OCI-LY3 (cell line): ENCODE results near the gene CRAMP1.

Experiments used
- H2AFZ ChIP-seq: fragments of 200-600, 300-600 bp; shearing (Covaris generic); 2 replicates; pipeline ENCODE4 v1.6.0; 2014; ENCODE audit warnings: antibody characterized with exemption, low read depth, low read length
- H3K27ac ChIP-seq: fragments of 200-600, 300-600 bp; sonication (generic); 2 replicates; pipeline ENCODE4 v1.5.1; 2014; ENCODE audit warnings: mild to moderate bottlenecking, low read length, moderate library complexity, mixed read lengths
- H3K27me3 ChIP-seq: fragments of 200-600, 300-600 bp; sonication (generic); 2 replicates; pipeline ENCODE4 v1.6.1; 2014; ENCODE audit warnings: low read depth, low read length, mixed read lengths
- H3K36me3 ChIP-seq: fragments of 200-600, 300-600 bp; sonication (generic); replicated peaks from 2 replicates; pipeline ENCODE3; 2014; ENCODE audit warnings: low read depth, low read length, mixed read lengths
- H3K4me1 ChIP-seq: fragments of 300-600, 200-600 bp; sonication (generic); 2 replicates; pipeline ENCODE4 v1.6.1; 2014; ENCODE audit warnings: low read length, mixed read lengths
- H3K4me2 ChIP-seq: fragments of 200-600, 300-600 bp; sonication (generic); 2 replicates; pipeline ENCODE4 v1.6.1; 2014; ENCODE audit warnings: low read length, mixed read lengths
- H3K4me3 ChIP-seq: fragments of 300-600, 200-600 bp; sonication (generic); 2 replicates; pipeline ENCODE4 v1.5.1; 2014; ENCODE audit warnings: antibody characterized with exemption, mild to moderate bottlenecking, low read length, moderate library complexity
- H3K79me2 ChIP-seq: fragments of 300-600, 200-600 bp; shearing (Covaris generic); 2 replicates; pipeline ENCODE4 v1.6.1; 2014; ENCODE audit warnings: mild to moderate bottlenecking, low read length, mixed read lengths
- H3K9ac ChIP-seq: fragments of 300-600, 200-600 bp; shearing (Covaris generic); 2 replicates; pipeline ENCODE4 v1.6.0; 2014; ENCODE audit warnings: mild to moderate bottlenecking, low read length, moderate library complexity
- H3K9me3 ChIP-seq: fragments of 200-600, 300-600 bp; shearing (Covaris generic); 2 replicates; pipeline ENCODE4 v1.6.1; 2014; ENCODE audit warnings: low read length, mixed read lengths; ENCODE audit not compliant: insufficient read depth
- H4K20me1 ChIP-seq: fragments of 200-600, 300-600 bp; sonication (generic); 2 replicates; pipeline ENCODE4 v1.6.1; 2016; ENCODE audit warnings: low read length, mixed read lengths; ENCODE audit not compliant: insufficient read depth
- CTCF ChIP-seq: fragments of 200-600, 300-600 bp; sonication (generic); IDR thresholded peaks from 2 replicates; pipeline ENCODE4 v1.5.1; 2014; ENCODE audit warnings: antibody characterized with exemption, low read length, low read depth
- EZH2phosphoT487 ChIP-seq: fragments of 200-600 bp; shearing (Covaris generic); IDR thresholded peaks from 2 replicates; pipeline ENCODE4 v1.6.1; 2018; ENCODE audit warnings: antibody characterized with exemption, mixed run types, low read depth

Gene CRAMP1

GRCh38 chr16:1626327-1626726 lies 14.2 kb downstream of the CRAMP1 start:
- no peak for TF ChIP-seq EZH2phosphoT487
- TF ChIP-seq CTCF: no peak
- H3K9me3 ChIP-seq: no peaks in the 10 kb centered on the region
- H3K27me3 ChIP-seq: no peaks in the 10 kb centered on the region
- peaks cover 12% of the 10 kb centered on the region for H4K20me1 ChIP-seq
- no peaks in the 10 kb centered on the region for H3K4me1 ChIP-seq
- H3K79me2 ChIP-seq: peaks cover 96% of the 10 kb centered on the region
- no peak overlapping the region for H3K9ac ChIP-seq
- no peak overlapping the region for H3K4me3 ChIP-seq
- H2AFZ ChIP-seq: no peak overlapping the region
- H3K4me2 ChIP-seq: no peak overlapping the region
- peaks cover 25% of the 10 kb centered on the region for H3K36me3 ChIP-seq
- H3K27ac ChIP-seq: no peak overlapping the region

GRCh38 chr16:1626776-1627175 lies 14.6 kb downstream of the CRAMP1 start:
- Histone ChIP-seq H3K9me3 (no peaks in the 10 kb centered on the region), H3K36me3 (peaks cover 27% of the 10 kb centered on the region), H3K4me1 (no peaks in the 10 kb centered on the region), H3K9ac (no peak overlapping the region), H3K79me2 (peaks cover 96% of the 10 kb centered on the region), H3K4me2 (no peak overlapping the region), H3K4me3 (no peak overlapping the region), H3K27me3 (no peaks in the 10 kb centered on the region), H3K27ac (no peak overlapping the region), H4K20me1 (peaks cover 9% of the 10 kb centered on the region), H2AFZ (no peak overlapping the region)
- TF ChIP-seq CTCF: no peak
- TF ChIP-seq EZH2phosphoT487: no peak

DNA sequence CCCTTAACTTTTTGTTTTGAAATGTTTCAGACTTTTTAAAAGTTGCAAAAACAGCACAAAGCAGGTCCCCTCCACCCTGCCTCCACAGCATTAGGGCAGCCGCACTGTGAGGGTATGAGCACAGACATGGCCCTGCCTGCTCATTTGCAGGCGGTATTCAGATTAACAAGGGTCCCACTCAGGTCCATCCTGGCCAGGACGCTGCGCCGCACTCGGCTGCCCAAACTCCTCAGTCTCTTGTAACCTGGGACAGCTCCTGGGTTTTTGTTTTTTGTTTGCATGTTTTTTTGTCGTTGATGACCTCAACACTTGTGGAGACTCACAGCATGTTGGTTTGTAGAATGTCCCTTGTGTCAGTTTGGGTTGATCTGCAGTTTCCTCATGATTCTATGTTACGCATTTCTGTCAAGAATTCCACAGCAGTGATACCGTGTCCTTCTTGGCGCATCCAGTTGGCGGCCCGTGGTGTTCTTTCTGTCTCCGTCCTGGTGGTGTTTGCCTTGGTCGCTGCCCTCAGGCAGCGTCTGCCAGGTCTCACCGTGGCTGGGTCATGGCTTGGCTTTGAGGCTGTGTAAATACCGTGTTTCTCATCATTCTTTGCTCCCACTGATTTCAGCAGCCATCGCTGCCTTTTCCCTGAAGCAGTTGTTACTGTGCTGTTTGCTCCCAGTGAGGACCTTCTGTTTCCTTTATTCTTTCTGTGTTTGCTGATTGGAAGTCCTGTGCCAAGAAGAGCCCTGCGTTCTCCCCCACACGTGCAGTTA lies 18.5 kb downstream of the CRAMP1 start:
- Histone ChIP-seq H3K27me3 (no peaks in the 10 kb centered on the region), H2AFZ (no peak overlapping the region), H3K4me1 (no peaks in the 10 kb centered on the region), H3K27ac (no peak overlapping the region), H3K36me3 (peaks cover 51% of the 10 kb centered on the region), H3K9ac (no peak overlapping the region), H3K4me3 (no peak overlapping the region), H3K9me3 (no peaks in the 10 kb centered on the region), H3K4me2 (no peak overlapping the region), H3K79me2 (peaks cover 74% of the 10 kb centered on the region), H4K20me1 (peaks cover 2% of the 10 kb centered on the region)
- no peak for TF ChIP-seq EZH2phosphoT487
- TF ChIP-seq CTCF: no peak

DNA sequence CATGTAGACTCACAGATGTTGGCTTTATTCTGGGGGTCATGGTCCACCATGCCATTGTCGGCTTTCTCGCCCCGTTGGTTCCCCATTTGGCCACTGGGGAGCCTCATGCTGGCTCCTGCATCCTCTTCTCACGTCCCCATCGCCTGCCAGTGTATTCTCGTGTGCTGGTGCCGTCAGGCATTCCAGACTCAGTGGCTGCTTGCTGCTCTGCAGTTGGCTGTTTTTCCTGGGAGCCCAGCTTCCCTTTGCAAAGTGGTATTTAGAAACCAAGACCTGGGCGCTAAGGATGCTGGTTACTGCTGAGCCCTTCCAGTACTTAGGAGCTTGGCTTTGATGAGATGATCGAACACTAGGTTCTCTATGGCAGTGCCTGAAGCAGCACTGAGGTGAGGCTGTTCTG lies 19.1 kb downstream of the CRAMP1 start:
- no peak overlapping the region for H3K9ac ChIP-seq
- H3K4me2 ChIP-seq: no peak overlapping the region
- peaks cover 2% of the 10 kb centered on the region for H4K20me1 ChIP-seq
- H3K4me3 ChIP-seq: no peak overlapping the region
- no peak overlapping the region for H2AFZ ChIP-seq
- peaks cover 45% of the 10 kb centered on the region for H3K36me3 ChIP-seq
- H3K4me1 ChIP-seq: no peaks in the 10 kb centered on the region
- TF ChIP-seq EZH2phosphoT487: no peak
- no peak for TF ChIP-seq CTCF
- no peaks in the 10 kb centered on the region for H3K27me3 ChIP-seq
- H3K27ac ChIP-seq: no peak overlapping the region
- H3K79me2 ChIP-seq: peaks cover 70% of the 10 kb centered on the region
- H3K9me3 ChIP-seq: no peaks in the 10 kb centered on the region
